Measurements from ENCODE around the gene TANGO2. TPM values are rescaled to one million over a fixed set of nuclear protein-coding genes. Genes with fewer than 3 reads are reported as not detected.

TANGO2 gene
- total RNA-seq, 2 donors from 2014 or later = 34.3 to 40.1 TPM

DNA sequence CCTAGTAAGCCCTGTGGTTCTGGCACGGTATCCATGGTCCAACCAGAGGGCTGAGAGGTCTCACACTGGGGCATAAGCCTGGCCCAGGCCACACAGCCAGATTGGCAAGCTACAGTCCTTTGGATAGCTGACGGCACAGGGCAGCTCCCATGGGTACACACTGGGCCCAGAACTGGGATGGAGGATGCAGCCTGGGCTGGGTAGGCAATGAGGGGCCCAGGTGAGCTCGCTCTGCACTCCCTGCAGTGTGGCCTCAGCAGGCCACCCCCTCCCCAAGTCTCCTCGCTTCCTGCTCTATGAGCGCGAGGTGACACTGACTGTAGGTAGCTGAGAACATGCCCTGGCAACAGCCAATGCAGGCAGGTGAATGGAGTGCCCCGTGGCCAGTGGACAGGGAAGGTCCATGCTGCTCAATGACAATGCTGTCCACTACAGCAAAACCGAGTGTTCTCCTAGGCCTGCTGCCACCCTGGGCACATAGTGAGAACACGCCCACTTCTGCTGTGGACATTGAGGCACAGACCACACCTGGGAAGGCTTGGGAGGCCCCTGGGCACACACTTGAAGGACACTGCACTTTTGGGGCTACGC lies 8.1 kb upstream of the TANGO2 start:
- TF ChIP-seq POLR2AphosphoS5 (IDR thresholded peaks at IDR 0.05) = no peak
- TF ChIP-seq, protein P1, sequence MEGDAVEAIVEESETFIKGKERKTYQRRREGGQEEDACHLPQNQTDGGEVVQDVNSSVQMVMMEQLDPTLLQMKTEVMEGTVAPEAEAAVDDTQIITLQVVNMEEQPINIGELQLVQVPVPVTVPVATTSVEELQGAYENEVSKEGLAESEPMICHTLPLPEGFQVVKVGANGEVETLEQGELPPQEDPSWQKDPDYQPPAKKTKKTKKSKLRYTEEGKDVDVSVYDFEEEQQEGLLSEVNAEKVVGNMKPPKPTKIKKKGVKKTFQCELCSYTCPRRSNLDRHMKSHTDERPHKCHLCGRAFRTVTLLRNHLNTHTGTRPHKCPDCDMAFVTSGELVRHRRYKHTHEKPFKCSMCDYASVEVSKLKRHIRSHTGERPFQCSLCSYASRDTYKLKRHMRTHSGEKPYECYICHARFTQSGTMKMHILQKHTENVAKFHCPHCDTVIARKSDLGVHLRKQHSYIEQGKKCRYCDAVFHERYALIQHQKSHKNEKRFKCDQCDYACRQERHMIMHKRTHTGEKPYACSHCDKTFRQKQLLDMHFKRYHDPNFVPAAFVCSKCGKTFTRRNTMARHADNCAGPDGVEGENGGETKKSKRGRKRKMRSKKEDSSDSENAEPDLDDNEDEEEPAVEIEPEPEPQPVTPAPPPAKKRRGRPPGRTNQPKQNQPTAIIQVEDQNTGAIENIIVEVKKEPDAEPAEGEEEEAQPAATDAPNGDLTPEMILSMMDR (IDR thresholded peaks at IDR 0.05) = no peak
- no peak for TF ChIP-seq POLR2A (IDR thresholded peaks at IDR 0.05)
- no peak overlapping the region for H3K4me3 ChIP-seq
- intact Hi-C loops (cut with DNase I) = loop anchor here (1.0 kb wide), 1 partner anchor 43 kb away; no protein-coding TSS in a partner anchor
- no peak overlapping the region for H3K27ac ChIP-seq
- H3K36me3 ChIP-seq = no peaks in the 10 kb centered on the region
- WGBS = 92% methylated on average over 9 of the region's 10 CpGs
- H3K4me1 ChIP-seq (replicated peaks) = no peaks in the 10 kb centered on the region
- H3K9me3 ChIP-seq = no peaks in the 10 kb centered on the region
- no peaks in the 10 kb centered on the region for H3K27me3 ChIP-seq (replicated peaks; ENCODE audit: insufficient read depth)
- DNase-seq (ENCODE audit: low spot score) = no peak

DNA sequence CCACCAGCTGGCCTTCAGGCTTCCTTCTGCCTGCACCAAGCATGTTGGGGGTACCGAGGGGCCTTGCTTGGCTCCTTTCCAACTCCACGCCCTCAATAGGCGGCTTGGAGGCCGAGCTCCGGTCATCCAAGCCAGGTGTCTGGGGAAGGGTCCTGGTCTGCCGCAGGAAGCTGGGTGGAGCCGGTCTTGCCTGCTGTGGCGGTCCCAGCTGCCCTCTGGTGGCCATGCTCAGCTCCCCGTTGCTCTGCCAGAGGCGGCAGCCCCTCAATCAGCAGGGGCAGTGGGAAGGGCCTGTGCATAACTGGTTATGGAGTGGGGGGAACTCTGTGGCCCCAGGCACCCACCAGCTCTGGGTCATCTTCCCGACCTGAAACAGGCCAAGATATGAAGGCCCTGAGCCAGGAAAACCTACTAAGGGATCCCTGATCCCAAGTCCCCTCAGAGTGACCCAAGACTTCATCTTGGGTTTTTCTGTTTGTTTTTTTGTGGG lies 7.5 kb upstream of the TANGO2 start:
- 4% methylated on average over 8 of the region's 11 CpGs for WGBS
- no peak for DNase-seq (ENCODE audit: low spot score)
- H3K27ac ChIP-seq = no peak overlapping the region
- H3K27me3 ChIP-seq (replicated peaks; ENCODE audit: insufficient read depth) = no peaks in the 10 kb centered on the region
- H3K9me3 ChIP-seq = no peaks in the 10 kb centered on the region
- intact Hi-C loops (cut with DNase I) = loop anchor here (1.0 kb wide), 1 partner anchor 43 kb away; no protein-coding TSS in a partner anchor
- H3K4me3 ChIP-seq = no peak overlapping the region
- TF ChIP-seq POLR2AphosphoS5 (IDR thresholded peaks at IDR 0.05) (no peak), POLR2A (IDR thresholded peaks at IDR 0.05) (no peak)
- TF ChIP-seq, protein P1 (IDR thresholded peaks at IDR 0.05) = peak; percentile 57 to 81 (median 77)
- no peaks in the 10 kb centered on the region for H3K36me3 ChIP-seq
- H3K4me1 ChIP-seq (replicated peaks) = no peaks in the 10 kb centered on the region

DNA sequence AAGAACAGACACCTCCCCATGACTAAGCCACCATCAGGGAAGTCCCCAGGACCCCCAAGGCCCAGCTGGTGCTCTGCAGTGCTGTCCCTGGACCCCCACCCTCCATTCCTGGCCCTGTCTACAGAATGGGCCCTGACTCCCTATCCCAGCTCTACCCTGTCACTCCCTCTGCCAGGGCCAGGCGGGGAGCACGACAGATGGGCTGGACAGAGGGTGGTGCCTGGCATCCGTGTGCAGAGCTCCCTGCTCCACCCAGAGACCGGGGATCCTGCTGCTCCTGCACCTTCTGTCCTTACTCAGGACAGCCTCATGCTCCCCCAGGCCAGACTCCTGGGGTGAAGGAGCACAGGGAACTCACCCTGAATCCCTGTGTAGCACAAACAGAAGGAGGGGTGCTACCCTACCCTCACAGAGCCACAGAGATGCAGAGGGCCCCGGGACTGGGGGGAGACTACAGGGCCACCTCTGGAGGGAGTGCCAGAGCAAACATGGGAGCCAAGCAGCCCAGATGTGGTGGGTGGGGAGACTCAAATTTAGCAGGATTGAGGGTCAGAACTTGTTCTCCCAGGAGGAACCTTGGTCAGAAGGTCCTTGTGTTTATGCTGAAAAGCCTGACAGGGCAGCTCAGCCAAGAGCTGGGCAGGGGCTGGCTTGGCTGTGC lies 6.3 kb upstream of the TANGO2 start:
- H3K27ac ChIP-seq = no peak overlapping the region
- H3K9me3 ChIP-seq = no peaks in the 10 kb centered on the region
- 68% methylated on average over 3 of the region's 5 CpGs for WGBS
- no peak overlapping the region for H3K4me3 ChIP-seq
- H3K36me3 ChIP-seq = no peaks in the 10 kb centered on the region
- H3K4me1 ChIP-seq (replicated peaks) = no peaks in the 10 kb centered on the region
- H3K27me3 ChIP-seq (replicated peaks; ENCODE audit: insufficient read depth) = no peaks in the 10 kb centered on the region
- no peak for DNase-seq (ENCODE audit: low spot score)
- TF ChIP-seq POLR2AphosphoS5 (IDR thresholded peaks at IDR 0.05) (no peak), POLR2A (IDR thresholded peaks at IDR 0.05) (no peak)
- TF ChIP-seq, protein P1 (IDR thresholded peaks at IDR 0.05) = no peak
- intact Hi-C loops (cut with DNase I) = no loop called here

- Histone ChIP-seq H3K4me3 (no peak overlapping the region), H3K36me3 (no peaks in the 10 kb centered on the region), H3K4me1 (replicated peaks) (no peaks in the 10 kb centered on the region), H3K27ac (no peak overlapping the region), H3K27me3 (replicated peaks; ENCODE audit: insufficient read depth) (no peaks in the 10 kb centered on the region), H3K9me3 (no peaks in the 10 kb centered on the region)
- intact Hi-C loops (cut with DNase I) = no loop called here
- TF ChIP-seq POLR2A (IDR thresholded peaks at IDR 0.05) (no peak), POLR2AphosphoS5 (IDR thresholded peaks at IDR 0.05) (no peak)
- TF ChIP-seq, protein P1 (IDR thresholded peaks at IDR 0.05) = no peak
- WGBS = 98% methylated on average over 10 of the region's 10 CpGs
- DNase-seq (ENCODE audit: low spot score) = no peak
Observed at GRCh38 chr22:20015187-20015625, 5.7 kb upstream of the TANGO2 start.
